Kidney (tissue), 14 donors: ENCODE data around the gene CALD1. TPM values are rescaled to one million over a fixed set of nuclear protein-coding genes. Genes with fewer than 3 reads are reported as not detected.

Experiments used
- DNase-seq, 5 donors: peaks; one replicate each; pipeline ENCODE4 v3.0.0-alpha.2; 2013 to 2020
- FAIRE-seq: peaks from 2 replicates; lab custom pipeline; 2012; peaks lifted over from hg19 to GRCh38; lab: Jason Lieb, UNC
- H3K27ac ChIP-seq, 2 donors: one replicate each; pipeline ENCODE4 v1.7.0; 2013; ENCODE audit warnings: low read depth in 2 of 2, low read length in 2 of 2, inconsistent platforms in 1 of 2
- H3K27me3 ChIP-seq: one replicate; pipeline ENCODE4 v1.7.1; 2013; ENCODE audit warnings: low read length, inconsistent platforms; ENCODE audit not compliant: control insufficient read depth, insufficient read depth
- H3K36me3 ChIP-seq, 3 donors: one replicate each; pipeline versions ENCODE4 v1.7.0 to v1.7.1; 2013; ENCODE audit warnings: low read length in 3 of 3, control low read depth in 1 of 3, inconsistent platforms in 1 of 3; ENCODE audit not compliant: insufficient read depth in 3 of 3, control insufficient read depth in 2 of 3
- H3K4me1 ChIP-seq, 3 donors: one replicate each; pipeline versions ENCODE4 v1.7.0 to v1.7.1; 2013; ENCODE audit warnings: low read length in 3 of 3, inconsistent platforms in 1 of 3, low read depth in 1 of 3; ENCODE audit not compliant: control insufficient read depth in 2 of 3, insufficient read depth in 2 of 3
- H3K4me3 ChIP-seq, 3 donors: one replicate each; pipeline versions ENCODE4 v1.7.0 to v1.8.1; 2013; ENCODE audit warnings: low read length in 3 of 3, control low read depth in 1 of 3, inconsistent platforms in 1 of 3
- H3K9ac ChIP-seq, 3 donors: one replicate each; pipeline versions ENCODE4 v1.7.0 to v1.7.1; 2013; ENCODE audit warnings: low read length in 3 of 3, control low read depth in 1 of 3, inconsistent platforms in 1 of 3
- H3K9me3 ChIP-seq, 3 donors: one replicate each; pipeline versions ENCODE4 v1.7.0 to v1.7.1; 2013; ENCODE audit warnings: low read length in 3 of 3, control low read depth in 1 of 3, inconsistent platforms in 1 of 3; ENCODE audit not compliant: control insufficient read depth in 2 of 3, insufficient read depth in 1 of 3
- intact Hi-C: fragments of 100-400 bp; cut with DNase I; formaldehyde crosslinking; loops from one replicate; pipeline ENCODE4 v1.11.1; 2022
- polyA plus RNA-seq: library from polyadenylated mRNA; stranded (reverse); fragments of 350-450 nt; fragmentation: Illumina TruSeq; extraction: RNeasy Lipid Tissue Mini Kit (QIAGEN cat#74804); gene quantifications from one replicate; pipeline ENCODE4 v1.2.3, GENCODE V29; 2014; ENCODE audit warnings: low read depth, low replicate concordance; ENCODE audit not compliant: insufficient read depth
- total RNA-seq: library from RNA; stranded (reverse); fragmentation: NEBNext Ultra II Directional; extraction: Animal tissue kit (Norgen Biotek cat#: 25700); gene quantifications from one replicate; pipeline ENCODE4 v1.2.1, GENCODE V29; 2021
- TF ChIP-seq, protein P1 (sequence below): IDR thresholded peaks from 3 replicates; pipeline ENCODE4 v1.5.1; 2012; ENCODE audit warnings: mild to moderate bottlenecking, moderate library complexity, borderline replicate concordance; ENCODE audit not compliant: insufficient read depth; ENCODE audit errors: extremely low read depth
- donor health status: control.
- donor health status: control.
- donor health status: control.
- donor health status: control.
- donor health status: control.
- donor health status: DM: yes; HTN: yes; CAD: no.
- donor health status: Normal renal cell carcinoma (clear cell type).

CALD1 gene
- total and polyA plus RNA-seq, 2 donors from 2014 or later = 72.7 to 218 TPM

DNA sequence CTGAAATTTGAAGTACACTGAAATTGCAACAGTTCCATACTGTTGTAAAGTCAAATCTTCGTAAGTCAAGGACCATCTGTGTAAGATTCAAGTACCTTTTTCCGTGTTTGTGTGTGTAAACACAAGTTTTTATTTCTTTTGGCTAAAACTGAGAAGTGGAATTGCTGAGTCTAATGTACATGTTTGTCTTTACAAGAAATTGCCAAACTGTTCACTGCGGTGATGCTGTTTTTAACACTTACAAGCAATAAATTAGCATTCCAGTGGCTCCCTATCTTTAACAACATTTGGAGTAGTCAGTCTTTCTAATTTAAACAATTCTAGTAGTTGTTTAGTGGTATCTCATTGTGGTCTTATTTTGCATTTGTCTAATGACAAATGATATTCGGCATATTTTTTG lies 23.3 kb downstream of the CALD1 start:
- H3K4me3 ChIP-seq = no peak overlapping the region
- intact Hi-C loops = no loop called here
- H3K27ac ChIP-seq = no peak overlapping the region
- no peak overlapping the region for H3K9ac ChIP-seq
- DNase-seq = no peak
- H3K9me3 ChIP-seq = no peaks in the 10 kb centered on the region
- H3K4me1 ChIP-seq = no peaks in the 10 kb centered on the region
- no peaks in the 10 kb centered on the region for H3K36me3 ChIP-seq
- H3K27me3 ChIP-seq = no peaks in the 10 kb centered on the region
- TF ChIP-seq, protein P1, sequence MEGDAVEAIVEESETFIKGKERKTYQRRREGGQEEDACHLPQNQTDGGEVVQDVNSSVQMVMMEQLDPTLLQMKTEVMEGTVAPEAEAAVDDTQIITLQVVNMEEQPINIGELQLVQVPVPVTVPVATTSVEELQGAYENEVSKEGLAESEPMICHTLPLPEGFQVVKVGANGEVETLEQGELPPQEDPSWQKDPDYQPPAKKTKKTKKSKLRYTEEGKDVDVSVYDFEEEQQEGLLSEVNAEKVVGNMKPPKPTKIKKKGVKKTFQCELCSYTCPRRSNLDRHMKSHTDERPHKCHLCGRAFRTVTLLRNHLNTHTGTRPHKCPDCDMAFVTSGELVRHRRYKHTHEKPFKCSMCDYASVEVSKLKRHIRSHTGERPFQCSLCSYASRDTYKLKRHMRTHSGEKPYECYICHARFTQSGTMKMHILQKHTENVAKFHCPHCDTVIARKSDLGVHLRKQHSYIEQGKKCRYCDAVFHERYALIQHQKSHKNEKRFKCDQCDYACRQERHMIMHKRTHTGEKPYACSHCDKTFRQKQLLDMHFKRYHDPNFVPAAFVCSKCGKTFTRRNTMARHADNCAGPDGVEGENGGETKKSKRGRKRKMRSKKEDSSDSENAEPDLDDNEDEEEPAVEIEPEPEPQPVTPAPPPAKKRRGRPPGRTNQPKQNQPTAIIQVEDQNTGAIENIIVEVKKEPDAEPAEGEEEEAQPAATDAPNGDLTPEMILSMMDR = no peak
- no peak for FAIRE-seq

DNA sequence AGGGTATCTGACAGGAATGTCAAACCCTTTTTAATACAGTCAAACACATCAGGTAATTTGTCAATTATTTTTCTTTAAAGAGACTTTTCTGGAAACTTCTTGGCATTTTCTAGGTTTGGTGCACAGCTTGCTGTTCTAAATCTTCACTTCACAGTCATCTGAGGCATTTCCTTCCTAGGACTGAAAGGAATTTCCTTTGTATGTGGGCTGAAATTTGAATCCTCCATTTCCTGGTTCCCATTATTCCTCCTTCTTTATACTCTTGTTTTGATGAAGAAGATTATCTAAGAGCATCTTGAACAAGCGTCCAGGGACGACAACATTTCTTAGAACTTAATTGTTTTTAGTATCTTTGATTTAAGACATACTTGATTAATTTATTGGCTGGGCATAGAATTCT lies 24.9 kb downstream of the CALD1 start:
- intact Hi-C loops = no loop called here
- no peak for FAIRE-seq
- no peak overlapping the region for H3K9ac ChIP-seq
- no peak for DNase-seq
- no peak overlapping the region for H3K4me3 ChIP-seq
- peak overlapping the region in 1 of 2 donors; percentile 52 for H3K27ac ChIP-seq
- no peaks in the 10 kb centered on the region for H3K9me3 ChIP-seq
- H3K27me3 ChIP-seq = no peaks in the 10 kb centered on the region
- no peaks in the 10 kb centered on the region for H3K4me1 ChIP-seq
- TF ChIP-seq, protein P1 = no peak
- no peaks in the 10 kb centered on the region for H3K36me3 ChIP-seq

DNA sequence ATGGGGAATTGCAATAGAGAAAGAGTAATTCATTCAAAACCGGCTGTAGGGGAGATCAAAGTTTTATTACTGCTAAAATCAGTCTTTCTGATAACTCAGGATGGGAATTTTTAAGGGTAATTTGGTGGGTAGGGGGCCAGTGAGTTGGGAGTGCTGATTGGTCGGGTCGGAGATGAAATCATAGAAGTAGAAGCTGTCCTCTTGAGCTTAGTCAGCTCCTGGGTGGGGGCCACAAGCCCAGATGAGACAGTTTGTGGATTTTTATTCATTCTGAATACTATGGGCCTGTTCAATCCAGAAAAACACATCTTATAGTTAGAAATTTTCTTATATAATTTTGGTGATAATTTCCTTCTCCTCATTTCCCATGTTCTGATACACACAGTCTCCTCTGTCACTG lies 25.4 kb downstream of the CALD1 start:
- H3K27ac ChIP-seq = peak overlapping the region in 1 of 2 donors; percentile 52
- DNase-seq (no peak), FAIRE-seq (no peak)
- H3K27me3 ChIP-seq = no peaks in the 10 kb centered on the region
- intact Hi-C loops = no loop called here
- H3K36me3 ChIP-seq = no peaks in the 10 kb centered on the region
- no peak overlapping the region for H3K9ac ChIP-seq
- TF ChIP-seq, protein P1 = no peak
- no peak overlapping the region for H3K4me3 ChIP-seq
- H3K9me3 ChIP-seq = no peaks in the 10 kb centered on the region
- no peaks in the 10 kb centered on the region for H3K4me1 ChIP-seq

DNA sequence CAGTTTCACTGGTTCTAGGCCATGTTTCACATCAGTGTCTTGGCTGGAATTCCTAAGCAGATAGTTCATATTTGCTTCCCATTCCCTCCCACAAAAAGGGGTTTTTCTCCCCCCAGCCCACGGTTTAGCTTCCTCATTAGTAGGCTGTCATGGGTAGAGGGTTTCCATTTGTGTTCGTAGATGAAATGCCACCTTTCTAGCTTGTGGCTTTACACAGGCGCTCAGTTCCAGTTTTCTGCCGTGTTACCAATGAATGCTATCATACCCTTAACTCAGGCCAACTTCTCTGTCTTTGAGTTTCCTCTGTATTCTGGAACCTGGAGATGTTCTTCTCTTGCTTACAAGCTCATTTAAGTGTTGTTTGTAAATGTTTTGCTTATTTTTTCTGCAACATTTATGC lies 26.8 kb downstream of the CALD1 start:
- no peaks in the 10 kb centered on the region for H3K27me3 ChIP-seq
- no peak for FAIRE-seq

More for the DNA sequence above, 26.8 kb downstream of the CALD1 start:
- TF ChIP-seq, protein P1 = no peak
- Histone ChIP-seq H3K9me3 (no peaks in the 10 kb centered on the region), H3K4me1 (peaks cover 0 to 6% (median 0%) of the 10 kb centered on the region in 3 donors), H3K9ac (no peak overlapping the region), H3K4me3 (no peak overlapping the region), H3K36me3 (no peaks in the 10 kb centered on the region), H3K27ac (no peak overlapping the region)
- no peak for DNase-seq
- intact Hi-C loops = no loop called here
